H9 (cell line): ENCODE data around the gene CAMK2N2. TPM values are rescaled to one million over a fixed set of nuclear protein-coding genes. Genes with fewer than 3 reads are reported as not detected.

Source experiments
- DNase-seq: peaks from one replicate; pipeline ENCODE4 v3.0.0-alpha.2; 2017
- H2AFZ ChIP-seq: one replicate; pipeline ENCODE4 v1.6.1; 2013; ENCODE audit warnings: mild to moderate bottlenecking, low read length, control low read depth, moderate library complexity
- H2AK5ac ChIP-seq: 2 replicates; pipeline ENCODE4 v1.6.1; 2013; ENCODE audit warnings: low read length, control low read depth, mixed read lengths; ENCODE audit not compliant: insufficient read length
- H2BK120ac ChIP-seq: one replicate; pipeline ENCODE4 v1.6.1; 2013; ENCODE audit warnings: low read depth, mild to moderate bottlenecking, low read length, control low read depth, inconsistent platforms; ENCODE audit not compliant: poor library complexity, severe bottlenecking
- H2BK12ac ChIP-seq: 2 replicates; pipeline ENCODE4 v1.6.1; 2013; ENCODE audit warnings: low read length, control low read depth, mixed read lengths, low read depth; ENCODE audit not compliant: insufficient read length
- H2BK15ac ChIP-seq: 2 replicates; pipeline ENCODE4 v1.6.1; 2013; ENCODE audit warnings: low read depth, low read length, control low read depth
- H2BK20ac ChIP-seq: one replicate; pipeline ENCODE4 v1.6.1; 2013; ENCODE audit warnings: low read depth, mild to moderate bottlenecking, low read length, control low read depth, inconsistent platforms; ENCODE audit not compliant: poor library complexity, severe bottlenecking
- H2BK5ac ChIP-seq: 2 replicates; pipeline ENCODE4 v1.6.1; 2013; ENCODE audit warnings: low read length, control low read depth, mixed read lengths; ENCODE audit not compliant: insufficient read length
- H3K14ac ChIP-seq: 2 replicates; pipeline ENCODE4 v1.6.1; 2013; ENCODE audit warnings: low read length, control low read depth; ENCODE audit not compliant: insufficient read depth
- H3K18ac ChIP-seq: 2 replicates; pipeline ENCODE4 v1.6.1; 2013; ENCODE audit warnings: low read depth, mild to moderate bottlenecking, mixed read lengths, low read length, control low read depth; ENCODE audit not compliant: insufficient read length
- H3K23ac ChIP-seq: 2 replicates; pipeline ENCODE4 v1.6.1; 2013; ENCODE audit warnings: low read length, control low read depth, mixed read lengths, low read depth; ENCODE audit not compliant: insufficient read length
- H3K23me2 ChIP-seq: 2 replicates; pipeline ENCODE4 v1.6.1; 2013; ENCODE audit warnings: low read depth, mild to moderate bottlenecking, mixed read lengths, low read length, control low read depth; ENCODE audit not compliant: insufficient read length, poor library complexity, severe bottlenecking
- H3K27ac ChIP-seq: 2 replicates; pipeline ENCODE4 v1.5.1; 2013; ENCODE audit warnings: low read length, control low read depth, mixed read lengths, low read depth; ENCODE audit not compliant: insufficient read length
- H3K27me3 ChIP-seq: 2 replicates; pipeline ENCODE4 v1.6.1; 2013; ENCODE audit warnings: low read length, control low read depth, inconsistent platforms; ENCODE audit not compliant: insufficient read depth
- H3K4ac ChIP-seq: 2 replicates; pipeline ENCODE4 v1.6.1; 2013; ENCODE audit warnings: low read depth, mild to moderate bottlenecking, control low read depth, inconsistent platforms, low read length, moderate library complexity
- H3K4me1 ChIP-seq: 2 replicates; pipeline ENCODE4 v1.6.1; 2013; ENCODE audit warnings: low read length, control low read depth, inconsistent platforms; ENCODE audit not compliant: insufficient read depth
- H3K4me2 ChIP-seq: 2 replicates; pipeline ENCODE4 v1.6.1; 2013; ENCODE audit warnings: low read length, control low read depth, mixed read lengths; ENCODE audit not compliant: insufficient read length, insufficient read depth
- H3K56ac ChIP-seq: 2 replicates; pipeline ENCODE4 v1.6.1; 2013; ENCODE audit warnings: low read depth, mild to moderate bottlenecking, mixed read lengths, low read length, control low read depth; ENCODE audit not compliant: insufficient read length
- H3K79me1 ChIP-seq: 2 replicates; pipeline ENCODE4 v1.6.1; 2013; ENCODE audit warnings: low read depth, mild to moderate bottlenecking, moderate library complexity, low read length, control low read depth, inconsistent platforms; ENCODE audit not compliant: insufficient read depth, poor library complexity, severe bottlenecking
- H3K79me2 ChIP-seq: 2 replicates; pipeline ENCODE4 v1.6.1; 2013; ENCODE audit warnings: low read length, control low read depth, inconsistent platforms; ENCODE audit not compliant: insufficient read depth
- H3K9ac ChIP-seq: 2 replicates; pipeline ENCODE4 v1.6.1; 2013; ENCODE audit warnings: low read length, control low read depth, mixed read lengths; ENCODE audit not compliant: insufficient read length; ENCODE audit errors: extremely low read depth
- H3K9me3 ChIP-seq: one replicate; pipeline ENCODE4 v1.6.1; 2013; ENCODE audit warnings: low read depth, low read length, inconsistent platforms; ENCODE audit not compliant: control insufficient read depth
- H3T11ph ChIP-seq: one replicate; pipeline ENCODE4 v1.6.1; 2013; ENCODE audit warnings: mild to moderate bottlenecking, low read length, control low read depth, inconsistent platforms
- H4K20me1 ChIP-seq: one replicate; pipeline ENCODE4 v1.6.1; 2013; ENCODE audit not compliant: control insufficient read depth, insufficient read length, insufficient read depth
- H4K5ac ChIP-seq: 2 replicates; pipeline ENCODE4 v1.6.1; 2013; ENCODE audit warnings: low read depth, mild to moderate bottlenecking, mixed read lengths, low read length, control low read depth; ENCODE audit not compliant: insufficient read length
- H4K8ac ChIP-seq: replicated peaks from 2 replicates; pipeline ENCODE4 v1.6.1; 2013; ENCODE audit warnings: low read length, control low read depth, mixed read lengths, low read depth; ENCODE audit not compliant: insufficient read length
- H4K91ac ChIP-seq: 2 replicates; pipeline ENCODE4 v1.6.1; 2013; ENCODE audit warnings: low read depth, mild to moderate bottlenecking, moderate library complexity, mixed read lengths, low read length, control low read depth; ENCODE audit not compliant: insufficient read length
- H3K27ac Mint-ChIP-seq, 3 experiments: 2 replicates in 2 of 3; 3 replicates in 1 of 3; pipeline ENCODE4 v1.8.0; 2020 to 2021; ENCODE audit warnings: mixed read lengths in 3 of 3, mild to moderate bottlenecking in 1 of 3, moderate library complexity in 1 of 3
- H3K27me3 Mint-ChIP-seq: 2 replicates; pipeline ENCODE4 v1.8.0; 2021; ENCODE audit warnings: low read depth, mild to moderate bottlenecking, moderate library complexity, mixed read lengths
- H3K36me3 Mint-ChIP-seq, 3 experiments: 2 replicates in 2 of 3; 3 replicates in 1 of 3; pipeline ENCODE4 v1.8.0; 2020 to 2021; ENCODE audit warnings: low read depth in 3 of 3, mixed read lengths in 3 of 3; ENCODE audit not compliant: insufficient read depth in 1 of 3
- H3K4me1 Mint-ChIP-seq, 2 experiments: 2 replicates each; pipeline ENCODE4 v1.8.0; 2020; ENCODE audit warnings: mixed read lengths in 2 of 2
- H3K4me3 Mint-ChIP-seq, 2 experiments: 2 replicates in 1 of 2; 3 replicates in 1 of 2; pipeline ENCODE4 v1.8.0; 2020 to 2021; ENCODE audit warnings: mild to moderate bottlenecking in 2 of 2, mixed read lengths in 2 of 2, moderate library complexity in 1 of 2
- H3K9me3 Mint-ChIP-seq, 2 experiments: 2 replicates in 1 of 2; 3 replicates in 1 of 2; pipeline ENCODE4 v1.8.0; 2020; ENCODE audit warnings: mild to moderate bottlenecking in 2 of 2, mixed read lengths in 2 of 2, moderate library complexity in 1 of 2
- CTCF ChIP-seq: fragments of 200-600 bp; sonication (generic); conservative IDR thresholded peaks from 3 replicates; pipeline ENCODE4 v1.8.0; 2021; ENCODE audit warnings: antibody characterized with exemption, mild to moderate bottlenecking
- WGBS: extraction: QIAGEN DNeasy Blood & Tissue Kit; methylation state at CpG from one replicate; pipeline ENCODE4 v1.1.7; 2013; ENCODE audit warnings: missing lambda C conversion rate, low lambda C conversion rate, mixed read lengths; ENCODE audit not compliant: insufficient read length; ENCODE audit errors: extremely low coverage; 5-methylcytosine and 5-hydroxymethylcytosine counted together
- total RNA-seq: library from RNA; stranded (reverse); gene quantifications from 2 replicates; pipeline ENCODE4 v1.2.1, GENCODE V29; 2021

CAMK2N2 gene
- total RNA-seq, 1 experiment from 2014 or later = 12.6 TPM

DNA sequence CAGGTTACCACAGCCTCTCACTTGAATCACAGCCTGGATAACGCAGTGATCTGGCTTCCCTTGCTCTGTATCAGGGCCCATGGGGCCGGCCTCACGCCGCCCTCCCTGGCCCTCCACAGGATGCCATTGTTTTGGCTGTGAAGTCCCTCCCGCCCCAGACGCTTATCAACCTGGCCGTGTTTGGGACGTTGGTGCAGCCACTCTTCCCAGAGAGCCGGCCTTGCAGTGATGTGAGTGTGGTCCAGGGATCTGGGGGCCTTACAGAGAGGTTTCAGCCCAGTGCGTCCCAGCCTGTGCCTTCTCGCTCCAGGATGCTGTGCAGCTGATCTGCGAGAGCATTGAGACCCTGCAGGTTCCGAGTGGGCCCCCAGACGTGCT, 25.3 kb downstream of the CAMK2N2 start:
- no peak for DNase-seq
- Histone ChIP-seq H3K23me2 (no peaks in the 10 kb centered on the region), H3K56ac (no peak overlapping the region), H3K9me3 (no peaks in the 10 kb centered on the region), H3K4me2 (no peak overlapping the region), H3K4me1 (no peaks in the 10 kb centered on the region), H4K5ac (no peak overlapping the region), H4K8ac (no peak overlapping the region), H3K18ac (no peak overlapping the region), H3K14ac (no peak overlapping the region; the same call in 1 of the 2 replicates), H2BK5ac (no peak overlapping the region), H2AFZ (no peak overlapping the region), H2BK15ac (no peak overlapping the region), H2AK5ac (no peak overlapping the region), H3K79me2 (no peaks in the 10 kb centered on the region), H3K9ac (no peak overlapping the region), H3K27me3 (peaks cover 15% of the 10 kb centered on the region), H4K20me1 (no peaks in the 10 kb centered on the region), H3T11ph (no peak overlapping the region), H2BK12ac (no peak overlapping the region), H2BK20ac (no peak overlapping the region), H4K91ac (no peak overlapping the region), H2BK120ac (no peak overlapping the region), H3K23ac (no peak overlapping the region), H3K4ac (no peak overlapping the region), H3K27ac (no peak overlapping the region), H3K79me1 (no peaks in the 10 kb centered on the region)
- no CpG with 5 or more reads among the region's 14 CpGs for WGBS
- Mint-ChIP-seq H3K4me1 (peaks cover 0 to 8% of the 10 kb centered on the region in 2 experiments; a peak in 3 of 4 replicates), H3K4me3 (no peak overlapping the region), H3K27ac (no peak overlapping the region), H3K9me3 (no peaks in the 10 kb centered on the region), H3K27me3 (peaks cover 29% of the 10 kb centered on the region), H3K36me3 (no peaks in the 10 kb centered on the region; a peak in 1 of 7 replicates)
- no peak for TF ChIP-seq CTCF
